Activated naive CD4-positive, alpha-beta T cell treated with anti-CD3 and anti-CD28 coated beads for 36 hours (primary cell): ENCODE measurements around the gene EEF1G. TPM values are rescaled to one million over a fixed set of nuclear protein-coding genes. Genes with fewer than 3 reads are reported as not detected.

Experiments
- CTCF ChIA-PET: fragments of 350-600 bp; sonication (Branson Sonifier 250); formaldehyde crosslinking; loops from one replicate; lab custom pipeline; 2021; ENCODE audit warnings: antibody characterized with exemption; lab: Charles Lee
- DNase-seq: peaks from one replicate; pipeline ENCODE4 v3.0.0-alpha.2; 2020
- H3K27ac Mint-ChIP-seq: one replicate; pipeline ENCODE4 v1.8.0; 2021; ENCODE audit warnings: mild to moderate bottlenecking, mixed read lengths
- H3K27me3 Mint-ChIP-seq: one replicate; pipeline ENCODE4 v1.8.0; 2021; ENCODE audit warnings: low read depth, mixed read lengths
- H3K36me3 Mint-ChIP-seq: one replicate; pipeline ENCODE4 v1.8.0; 2021; ENCODE audit warnings: low read depth, mixed read lengths
- H3K4me1 Mint-ChIP-seq: one replicate; pipeline ENCODE4 v1.8.0; 2021; ENCODE audit warnings: low read depth, mixed read lengths
- H3K4me3 Mint-ChIP-seq: one replicate; pipeline ENCODE4 v1.8.0; 2021; ENCODE audit warnings: mild to moderate bottlenecking, moderate library complexity, mixed read lengths
- H3K9me3 Mint-ChIP-seq: one replicate; pipeline ENCODE4 v1.8.0; 2021; ENCODE audit warnings: mixed read lengths
- intact Hi-C: fragments of 100-400 bp; cut with micrococcal nuclease; formaldehyde crosslinking; loops from one replicate; pipeline ENCODE4 v1.15.1; 2023
- total RNA-seq, 2 experiments: library from RNA; stranded (reverse); gene quantifications; one replicate each; pipeline ENCODE4 v1.2.3, GENCODE V29; 2021

Gene EEF1G
- total RNA-seq, 2 experiments from 2014 or later = 2,282 to 2,440 TPM

GRCh38 chr11:62542111-62542745 lies 31.5 kb downstream of the EEF1G start:
- Mint-ChIP-seq H3K9me3 (no peaks in the 10 kb centered on the region), H3K4me3 (no peak overlapping the region), H3K4me1 (peaks cover 64% of the 10 kb centered on the region), H3K36me3 (no peaks in the 10 kb centered on the region), H3K27me3 (no peaks in the 10 kb centered on the region), H3K27ac (no peak overlapping the region)
- CTCF ChIA-PET = interaction anchor here (0.7 to 4.6 kb wide), 27 partner anchors 11 to 311 kb away, joined by 3 to 96 read pairs (median 5); no protein-coding TSS in a partner anchor
- intact Hi-C loops = loop anchor here (1.0 to 2.0 kb wide), 3 partner anchors 15 to 118 kb away; no protein-coding TSS in a partner anchor
- DNase-seq = no peak

- Mint-ChIP-seq H3K27me3 (no peaks in the 10 kb centered on the region), H3K4me1 (peaks cover 61% of the 10 kb centered on the region)
Observed at GRCh38 chr11:62540804-62541701, 32.6 kb downstream of the EEF1G start.

GRCh38 chr11:62539238-62539925 lies 34.3 kb downstream of the EEF1G start:
- intact Hi-C loops = no loop called here
- H3K4me3 Mint-ChIP-seq = no peak overlapping the region
- CTCF ChIA-PET = interaction anchor here (0.7 to 3.2 kb wide), 4 partner anchors 12 to 145 kb away, joined by 3 to 11 read pairs (median 4); no protein-coding TSS in a partner anchor
- DNase-seq = peak; percentile 59
- no peaks in the 10 kb centered on the region for H3K27me3 Mint-ChIP-seq
- no peak overlapping the region for H3K27ac Mint-ChIP-seq
- peaks cover 48% of the 10 kb centered on the region for H3K4me1 Mint-ChIP-seq
- no peaks in the 10 kb centered on the region for H3K9me3 Mint-ChIP-seq
- H3K36me3 Mint-ChIP-seq = peaks cover 4% of the 10 kb centered on the region

More at GRCh38 chr11:62540804-62541701, 32.6 kb downstream of the EEF1G start:
- intact Hi-C loops = no loop called here
- Mint-ChIP-seq H3K4me3 (no peak overlapping the region), H3K36me3 (peaks cover 2% of the 10 kb centered on the region), H3K9me3 (no peaks in the 10 kb centered on the region), H3K27ac (peak overlapping the region; percentile 47)
- no peak for DNase-seq
- CTCF ChIA-PET = interaction anchor here (1.0 to 4.6 kb wide), 8 partner anchors 11 to 146 kb away, joined by 3 to 96 read pairs (median 10); no protein-coding TSS in a partner anchor

- no peaks in the 10 kb centered on the region for H3K9me3 Mint-ChIP-seq
- H3K4me3 Mint-ChIP-seq = no peak overlapping the region
- intact Hi-C loops = no loop called here
Observed at GRCh38 chr11:62538470-62539237, 35.0 kb downstream of the EEF1G start.

GRCh38 chr11:62536301-62536957 lies 37.3 kb downstream of the EEF1G start:
- Mint-ChIP-seq H3K36me3 (peaks cover 10% of the 10 kb centered on the region), H3K27me3 (no peaks in the 10 kb centered on the region), H3K4me3 (no peak overlapping the region), H3K9me3 (no peaks in the 10 kb centered on the region), H3K27ac (no peak overlapping the region), H3K4me1 (peaks cover 19% of the 10 kb centered on the region)
- DNase-seq = no peak
- CTCF ChIA-PET = interaction anchor here (0.5 to 1.2 kb wide), 3 partner anchors 32 to 141 kb away, joined by 3 to 4 read pairs (median 3); no protein-coding TSS in a partner anchor
- intact Hi-C loops = no loop called here

More at GRCh38 chr11:62538470-62539237, 35.0 kb downstream of the EEF1G start:
- DNase-seq = no peak
- H3K27ac Mint-ChIP-seq = no peak overlapping the region
- CTCF ChIA-PET = interaction anchor here (1.5 to 3.2 kb wide), 2 partner anchors 114 to 144 kb away, joined by 4 to 11 read pairs; no protein-coding TSS in a partner anchor
- no peaks in the 10 kb centered on the region for H3K27me3 Mint-ChIP-seq
- peaks cover 41% of the 10 kb centered on the region for H3K4me1 Mint-ChIP-seq
- H3K36me3 Mint-ChIP-seq = peaks cover 7% of the 10 kb centered on the region

- no peak for DNase-seq
- H3K27ac Mint-ChIP-seq = no peak overlapping the region
- no peaks in the 10 kb centered on the region for H3K9me3 Mint-ChIP-seq
- H3K4me3 Mint-ChIP-seq = no peak overlapping the region
- peaks cover 10% of the 10 kb centered on the region for H3K36me3 Mint-ChIP-seq
- intact Hi-C loops = no loop called here
- H3K4me1 Mint-ChIP-seq = peaks cover 12% of the 10 kb centered on the region
- CTCF ChIA-PET = interaction anchor here (0.5 to 1.2 kb wide), 3 partner anchors 32 to 141 kb away, joined by 3 to 4 read pairs (median 3); no protein-coding TSS in a partner anchor
- H3K27me3 Mint-ChIP-seq = no peaks in the 10 kb centered on the region
Observed at GRCh38 chr11:62535802-62536201, 37.9 kb downstream of the EEF1G start.

- CTCF ChIA-PET = interaction anchor here (0.6 kb wide), 1 partner anchor 1386 kb away, joined by 4 read pairs; no protein-coding TSS in a partner anchor
- H3K4me1 Mint-ChIP-seq = peaks cover 11% of the 10 kb centered on the region
- H3K4me3 Mint-ChIP-seq = no peak overlapping the region
- no peak for DNase-seq
- intact Hi-C loops = no loop called here
- H3K27ac Mint-ChIP-seq = no peak overlapping the region
- H3K36me3 Mint-ChIP-seq = peaks cover 10% of the 10 kb centered on the region
- no peaks in the 10 kb centered on the region for H3K27me3 Mint-ChIP-seq
- H3K9me3 Mint-ChIP-seq = no peaks in the 10 kb centered on the region
Observed at GRCh38 chr11:62534779-62535545, 38.7 kb downstream of the EEF1G start.

GRCh38 chr11:62532096-62532495 lies 41.6 kb downstream of the EEF1G start:
- DNase-seq = no peak
- H3K27ac Mint-ChIP-seq = no peak overlapping the region
- H3K36me3 Mint-ChIP-seq = peaks cover 10% of the 10 kb centered on the region
- intact Hi-C loops = no loop called here
- no peaks in the 10 kb centered on the region for H3K27me3 Mint-ChIP-seq
- H3K4me1 Mint-ChIP-seq = no peaks in the 10 kb centered on the region
- CTCF ChIA-PET = no interaction called here
- H3K9me3 Mint-ChIP-seq = no peaks in the 10 kb centered on the region
- H3K4me3 Mint-ChIP-seq = no peak overlapping the region

- Mint-ChIP-seq H3K4me1 (no peaks in the 10 kb centered on the region), H3K9me3 (no peaks in the 10 kb centered on the region), H3K36me3 (peaks cover 5% of the 10 kb centered on the region), H3K4me3 (no peak overlapping the region), H3K27me3 (no peaks in the 10 kb centered on the region), H3K27ac (no peak overlapping the region)
- CTCF ChIA-PET = no interaction called here
- DNase-seq = no peak
- intact Hi-C loops = no loop called here
Observed at GRCh38 chr11:62516736-62517371, 56.8 kb downstream of the EEF1G start.

- CTCF ChIA-PET = interaction anchor here (0.5 to 0.6 kb wide), 2 partner anchors 17 to 178 kb away, joined by 3 to 4 read pairs; no protein-coding TSS in a partner anchor
- peaks cover 3% of the 10 kb centered on the region for H3K36me3 Mint-ChIP-seq
- peak; percentile 10 for DNase-seq
Observed at GRCh38 chr11:62514151-62514550, 59.5 kb downstream of the EEF1G start.

More at GRCh38 chr11:62514151-62514550, 59.5 kb downstream of the EEF1G start:
- intact Hi-C loops = no loop called here
- H3K27ac Mint-ChIP-seq = no peak overlapping the region
- H3K4me3 Mint-ChIP-seq = no peak overlapping the region
- no peaks in the 10 kb centered on the region for H3K4me1 Mint-ChIP-seq
- H3K9me3 Mint-ChIP-seq = no peaks in the 10 kb centered on the region
- no peaks in the 10 kb centered on the region for H3K27me3 Mint-ChIP-seq
